NK-92 (cell line): ENCODE data around the gene ABCG1.
"Not testable (repeated sequence)": the region's sequence is repeated elsewhere in the genome, so short reads cannot be mapped to it uniquely, and the experiment has no call there.

Source experiments
- DNase-seq: peaks from one replicate; lab custom pipeline; 2025; ENCODE audit not compliant: unreplicated experiment; lab: John Stamatoyannopoulos, UW

The ABCG1 gene

GRCh38 chr21:42288962-42289361, 70.0 kb downstream of the ABCG1 start:
- no peak for DNase-seq

- DNase-seq, result no peak
Measured at GRCh38 chr21:42289926-42290325, 71.0 kb downstream of the ABCG1 start.

- no peak for DNase-seq
Measured at GRCh38 chr21:42290505-42290904, 71.6 kb downstream of the ABCG1 start.

- DNase-seq, result no peak
Measured at GRCh38 chr21:42291003-42291750, 72.2 kb downstream of the ABCG1 start.

DNA sequence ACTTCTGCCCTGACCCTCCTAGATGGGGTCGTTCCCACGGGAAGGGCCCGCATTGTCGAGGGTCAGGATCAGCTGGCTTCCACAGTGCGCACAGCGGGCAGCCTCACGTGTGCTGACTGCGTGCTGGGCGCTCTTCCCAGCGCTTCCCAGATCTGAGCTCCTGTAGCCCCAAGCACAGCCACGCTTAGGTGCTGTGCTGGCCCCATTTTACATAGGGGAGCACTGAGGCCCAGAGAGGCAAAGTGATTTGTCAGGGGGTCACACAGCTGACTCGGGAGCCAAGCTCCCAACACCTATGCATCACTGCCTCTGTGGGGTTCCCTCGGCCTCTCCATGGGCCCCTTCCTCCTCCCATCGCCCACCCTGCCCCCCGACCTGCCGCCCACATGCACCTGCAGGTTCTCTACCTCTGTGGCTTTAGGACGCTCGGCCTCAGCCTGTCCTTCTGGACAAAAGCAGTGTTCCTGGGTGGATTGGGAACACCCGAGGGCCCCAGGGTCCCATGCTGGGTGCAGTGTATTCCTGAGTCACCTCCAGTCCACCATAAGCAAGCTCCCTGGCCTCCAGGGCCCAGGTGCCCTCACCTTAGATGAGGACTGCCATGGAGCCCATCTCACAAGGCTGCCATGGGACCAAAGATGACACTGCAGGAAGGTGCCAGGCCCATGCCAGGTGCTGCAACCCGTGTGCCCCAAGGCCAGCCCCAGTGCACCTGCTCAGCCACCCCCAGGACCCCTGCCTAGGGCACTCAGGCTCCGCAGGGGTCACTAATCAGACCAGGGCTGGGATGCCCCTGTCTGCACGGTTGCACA, 73.0 kb downstream of the ABCG1 start:
- DNase-seq, result no peak

DNA sequence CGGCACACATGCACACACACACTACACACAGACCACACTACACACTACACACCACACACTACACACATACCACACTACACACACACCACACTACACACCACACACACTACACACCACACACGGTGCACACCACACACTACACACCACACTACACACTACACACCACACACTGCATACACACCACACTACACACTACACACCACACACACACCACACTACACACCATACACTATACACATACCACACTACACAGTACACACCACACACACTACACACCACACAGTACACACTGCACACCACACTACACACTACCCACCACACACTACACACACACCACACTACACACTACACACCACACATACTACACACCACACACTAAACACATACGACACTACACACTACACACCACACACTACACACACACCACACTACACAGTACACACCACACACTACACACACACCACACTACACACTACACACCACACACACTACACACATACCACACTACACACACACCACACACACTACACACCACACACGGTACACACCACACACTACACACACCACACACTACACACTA, 73.7 kb downstream of the ABCG1 start:
- DNase-seq, result not testable (repeated sequence)

- no peak for DNase-seq
Measured at GRCh38 chr21:42293649-42294272, 74.8 kb downstream of the ABCG1 start.

DNA sequence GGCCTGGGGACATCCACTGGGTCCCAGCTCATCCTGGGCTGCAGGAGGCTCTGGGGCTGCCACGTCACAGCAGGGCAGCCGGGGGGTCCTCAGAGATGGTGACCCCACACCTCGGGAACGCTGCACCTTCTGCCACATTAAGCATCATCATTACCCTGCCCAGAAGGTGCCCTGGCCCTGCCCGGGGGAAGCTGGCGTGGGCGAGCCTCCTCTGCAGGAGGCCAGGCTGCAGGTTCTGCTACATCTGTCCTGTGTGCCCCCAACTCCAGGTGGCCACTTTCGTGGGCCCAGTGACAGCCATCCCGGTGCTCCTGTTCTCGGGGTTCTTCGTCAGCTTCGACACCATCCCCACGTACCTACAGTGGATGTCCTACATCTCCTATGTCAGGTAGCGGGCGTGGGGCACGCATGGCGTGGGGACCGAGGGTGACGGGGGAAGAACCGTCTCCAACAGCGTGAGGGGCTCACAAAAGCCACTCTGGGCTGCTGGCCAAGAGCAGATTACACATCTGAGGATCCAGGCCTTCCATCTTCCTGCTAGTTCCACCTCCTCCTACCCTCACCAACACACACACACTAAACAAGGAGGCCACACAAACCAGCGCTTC, 75.4 kb downstream of the ABCG1 start:
- DNase-seq, result no peak

- DNase-seq, result no peak
Measured at GRCh38 chr21:42295845-42296244, 76.9 kb downstream of the ABCG1 start.

DNA sequence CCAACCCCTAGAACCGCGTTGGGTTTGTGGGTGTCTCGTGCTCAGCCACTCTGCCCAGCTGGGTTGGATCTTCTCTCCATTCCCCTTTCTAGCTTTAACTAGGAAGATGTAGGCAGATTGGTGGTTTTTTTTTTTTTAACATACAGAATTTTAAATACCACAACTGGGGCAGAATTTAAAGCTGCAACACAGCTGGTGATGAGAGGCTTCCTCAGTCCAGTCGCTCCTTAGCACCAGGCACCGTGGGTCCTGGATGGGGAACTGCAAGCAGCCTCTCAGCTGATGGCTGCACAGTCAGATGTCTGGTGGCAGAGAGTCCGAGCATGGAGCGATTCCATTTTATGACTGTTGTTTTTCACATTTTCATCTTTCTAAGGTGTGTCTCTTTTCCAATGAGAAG, 77.6 kb downstream of the ABCG1 start:
- no peak for DNase-seq

DNA sequence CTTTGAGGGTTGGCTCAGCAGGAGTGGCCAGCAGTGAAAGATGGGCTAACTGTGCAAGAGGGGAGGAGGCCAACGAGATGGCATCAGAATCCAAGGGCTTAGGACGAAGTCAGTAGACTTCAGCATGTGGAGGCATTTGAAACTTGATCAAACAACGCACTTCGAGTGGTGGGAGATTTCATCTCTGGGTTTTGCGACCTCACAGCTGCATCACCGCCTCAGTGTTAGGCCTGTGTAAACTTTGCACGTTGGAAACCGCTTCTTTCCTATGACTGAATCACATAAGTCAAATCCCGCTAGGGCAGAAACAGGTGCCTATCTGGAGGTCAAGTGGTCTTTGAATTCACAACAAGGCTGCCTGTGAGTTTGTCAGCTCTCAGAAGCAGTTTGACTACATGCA, 78.4 kb downstream of the ABCG1 start:
- DNase-seq, result no peak

DNA sequence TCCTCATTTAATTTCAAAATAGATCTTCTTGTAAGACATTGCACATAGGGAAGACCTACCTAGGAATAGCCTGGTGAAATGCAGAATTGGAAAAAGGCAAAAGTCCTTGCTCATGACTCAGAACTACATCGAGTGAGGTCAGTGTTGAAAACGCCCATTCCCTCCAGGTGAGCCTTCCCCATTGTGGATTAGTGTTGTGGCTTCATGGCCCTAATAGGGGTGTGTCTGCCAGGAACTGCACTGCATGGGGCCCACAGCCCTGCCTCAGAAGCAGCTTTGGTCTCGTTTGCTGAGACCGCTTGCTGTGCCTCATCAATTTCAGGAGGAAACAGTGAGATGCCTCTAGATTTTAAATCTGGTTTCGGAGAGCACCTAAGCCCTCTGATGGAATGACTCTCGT, 79.3 kb downstream of the ABCG1 start:
- DNase-seq, result no peak

GRCh38 chr21:42298657-42299056, 79.7 kb downstream of the ABCG1 start:
- no peak for DNase-seq

DNA sequence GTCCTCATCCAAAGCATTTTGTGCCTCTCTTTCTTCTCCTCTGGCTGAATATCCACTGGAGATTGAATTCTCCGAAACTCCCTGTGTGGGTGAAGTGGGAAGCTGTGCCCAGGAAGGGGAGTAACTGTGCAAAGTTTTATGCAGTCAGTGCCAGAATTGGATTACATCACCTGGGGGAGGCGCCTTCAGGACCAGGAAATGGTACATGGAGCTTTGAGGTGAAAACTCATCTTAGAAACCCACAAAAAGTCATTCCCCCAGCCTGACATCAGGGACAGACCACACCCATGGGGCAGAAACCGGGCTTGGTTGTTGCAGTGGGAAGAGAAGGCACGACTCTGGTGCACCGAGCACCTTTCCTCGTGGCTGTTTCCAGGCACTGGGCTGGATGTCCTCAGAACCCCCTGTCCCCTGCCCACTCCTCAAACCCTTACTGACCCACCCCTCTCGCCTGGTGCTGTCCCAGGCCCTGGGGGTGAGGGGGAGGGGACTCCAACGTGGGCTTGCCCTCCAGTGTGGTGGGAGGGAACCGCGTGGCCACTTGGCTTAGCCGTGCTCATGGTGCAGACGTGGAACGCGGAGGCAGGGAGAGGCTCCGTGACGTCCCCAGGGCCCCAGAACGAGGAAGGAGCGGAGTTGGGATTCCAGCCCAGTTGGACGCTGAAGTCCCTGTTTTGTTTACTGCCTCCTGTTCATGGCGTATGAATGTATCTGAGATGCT, 80.5 kb downstream of the ABCG1 start:
- no peak for DNase-seq

DNA sequence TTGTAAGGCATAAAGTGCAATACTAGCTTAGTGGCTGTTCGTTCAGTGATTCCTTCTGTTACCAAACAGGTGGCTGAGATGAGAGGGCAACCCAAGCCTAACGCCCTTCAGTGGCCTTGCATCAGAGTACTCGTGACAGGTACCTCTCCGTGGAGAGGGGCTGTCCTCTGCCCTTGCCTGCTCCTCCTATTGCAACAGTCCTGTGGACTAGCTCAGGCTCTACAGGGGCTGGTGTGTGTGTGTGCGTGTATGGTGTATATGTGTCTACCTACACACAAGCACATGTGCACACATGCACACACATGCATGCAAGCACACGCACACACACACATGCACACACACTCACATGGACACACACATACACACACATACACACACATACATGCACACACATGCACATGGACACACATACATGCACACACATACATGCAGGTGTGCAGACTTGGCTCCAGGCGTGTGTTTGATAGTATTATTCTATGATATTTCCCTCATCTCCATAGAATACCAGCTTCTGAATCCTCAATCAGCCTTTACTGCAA, 81.2 kb downstream of the ABCG1 start:
- no peak for DNase-seq

- no peak for DNase-seq
Measured at GRCh38 chr21:42300956-42301355, 82.0 kb downstream of the ABCG1 start.

- DNase-seq, result no peak
Measured at GRCh38 chr21:42301371-42302075, 82.6 kb downstream of the ABCG1 start.

DNA sequence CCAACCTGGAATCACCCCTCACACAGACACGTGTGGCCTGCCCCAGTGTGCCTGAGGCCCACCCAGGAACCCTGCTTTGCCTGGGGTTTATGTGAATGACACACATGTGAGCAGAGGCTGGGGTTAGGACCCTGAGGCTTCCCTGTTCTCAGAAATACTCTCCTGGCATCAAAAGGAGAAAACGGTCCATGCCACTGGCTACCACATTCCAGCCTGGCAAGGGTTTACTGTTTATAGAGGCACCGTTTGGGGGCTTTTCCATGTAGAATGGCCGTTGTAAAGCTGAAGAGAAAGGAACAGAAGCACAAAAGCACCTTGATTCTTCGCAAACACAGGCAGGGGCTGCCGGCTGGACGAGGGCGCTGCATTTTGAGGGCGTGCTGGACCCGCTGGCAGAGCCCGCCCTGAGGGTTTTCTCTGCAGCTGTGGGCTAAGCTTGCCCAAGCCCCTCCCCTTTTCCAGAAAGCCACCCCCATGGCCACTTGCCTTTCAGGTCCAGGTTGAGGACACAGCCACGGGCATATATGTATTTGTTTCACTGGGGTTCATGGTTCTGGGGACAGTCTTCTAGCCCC, 83.2 kb downstream of the ABCG1 start:
- no peak for DNase-seq

- DNase-seq, result no peak
Measured at GRCh38 chr21:42302794-42303193, 83.9 kb downstream of the ABCG1 start.
